GM19238 (cell line): ENCODE data around the gene EDIL3.

Experiments
- DNase-seq: peaks from one replicate; pipeline ENCODE4 v3.0.0; 2011; ENCODE audit warnings: low spot score; ENCODE audit not compliant: insufficient read length

The EDIL3 gene, protein sequence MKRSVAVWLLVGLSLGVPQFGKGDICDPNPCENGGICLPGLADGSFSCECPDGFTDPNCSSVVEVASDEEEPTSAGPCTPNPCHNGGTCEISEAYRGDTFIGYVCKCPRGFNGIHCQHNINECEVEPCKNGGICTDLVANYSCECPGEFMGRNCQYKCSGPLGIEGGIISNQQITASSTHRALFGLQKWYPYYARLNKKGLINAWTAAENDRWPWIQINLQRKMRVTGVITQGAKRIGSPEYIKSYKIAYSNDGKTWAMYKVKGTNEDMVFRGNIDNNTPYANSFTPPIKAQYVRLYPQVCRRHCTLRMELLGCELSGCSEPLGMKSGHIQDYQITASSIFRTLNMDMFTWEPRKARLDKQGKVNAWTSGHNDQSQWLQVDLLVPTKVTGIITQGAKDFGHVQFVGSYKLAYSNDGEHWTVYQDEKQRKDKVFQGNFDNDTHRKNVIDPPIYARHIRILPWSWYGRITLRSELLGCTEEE

DNA sequence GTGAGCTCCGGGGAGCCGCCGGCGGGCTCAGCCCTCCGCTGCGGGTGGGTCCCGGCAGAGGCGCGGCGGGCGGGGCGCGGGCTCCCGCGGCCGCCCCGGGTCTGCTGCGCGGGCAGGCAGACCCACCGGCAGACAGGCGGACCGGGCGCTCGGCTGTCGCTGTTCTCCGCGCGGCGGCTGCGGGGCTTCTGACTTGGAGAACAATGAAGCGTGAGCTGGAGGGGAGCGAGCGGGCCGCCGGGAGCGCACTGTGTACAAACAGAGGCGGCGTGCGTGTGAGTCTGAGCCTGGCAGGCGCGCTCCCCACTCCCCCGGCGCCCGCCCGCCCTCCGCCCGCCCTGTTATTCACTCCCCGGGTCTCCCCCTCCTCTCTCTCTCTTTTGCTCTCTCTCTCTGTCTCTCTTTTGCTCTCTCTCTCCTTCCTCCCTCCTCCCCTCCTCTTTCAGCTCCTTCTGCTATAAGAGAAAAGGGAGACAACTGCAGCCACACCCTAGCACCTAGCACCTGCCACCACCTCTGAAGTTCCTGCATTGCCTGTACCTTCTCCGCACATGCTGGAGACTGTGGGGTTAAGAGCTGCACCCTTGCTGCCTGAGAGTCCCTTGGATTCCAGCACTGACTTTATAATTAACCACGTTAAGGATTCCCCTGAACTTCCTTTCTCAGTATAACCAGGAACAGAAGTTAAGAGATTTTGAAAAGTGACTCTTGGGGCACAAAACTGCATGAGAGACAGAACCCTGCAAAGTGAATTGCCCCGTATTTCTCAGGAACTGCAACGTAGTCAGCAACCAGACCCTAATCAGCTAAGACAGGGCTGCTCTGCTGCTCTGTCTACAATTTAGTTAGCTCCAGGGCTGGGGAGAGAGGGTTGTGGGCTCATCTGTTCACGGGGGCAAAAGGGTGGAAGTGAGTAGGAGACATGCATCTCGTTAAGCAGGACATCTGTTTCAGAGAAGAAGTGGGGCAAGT is at the start of gene EDIL3:
TSS of gene EDIL3 (minus strand) at position 277 of the 972 bp plus-strand sequence. CDS start 506 bp downstream, outside the sequence.
- DNase-seq, result no peak

GRCh38 chr5:84433461-84433860 is 48.8 kb upstream of the EDIL3 start:
- DNase-seq, result no peak

DNA sequence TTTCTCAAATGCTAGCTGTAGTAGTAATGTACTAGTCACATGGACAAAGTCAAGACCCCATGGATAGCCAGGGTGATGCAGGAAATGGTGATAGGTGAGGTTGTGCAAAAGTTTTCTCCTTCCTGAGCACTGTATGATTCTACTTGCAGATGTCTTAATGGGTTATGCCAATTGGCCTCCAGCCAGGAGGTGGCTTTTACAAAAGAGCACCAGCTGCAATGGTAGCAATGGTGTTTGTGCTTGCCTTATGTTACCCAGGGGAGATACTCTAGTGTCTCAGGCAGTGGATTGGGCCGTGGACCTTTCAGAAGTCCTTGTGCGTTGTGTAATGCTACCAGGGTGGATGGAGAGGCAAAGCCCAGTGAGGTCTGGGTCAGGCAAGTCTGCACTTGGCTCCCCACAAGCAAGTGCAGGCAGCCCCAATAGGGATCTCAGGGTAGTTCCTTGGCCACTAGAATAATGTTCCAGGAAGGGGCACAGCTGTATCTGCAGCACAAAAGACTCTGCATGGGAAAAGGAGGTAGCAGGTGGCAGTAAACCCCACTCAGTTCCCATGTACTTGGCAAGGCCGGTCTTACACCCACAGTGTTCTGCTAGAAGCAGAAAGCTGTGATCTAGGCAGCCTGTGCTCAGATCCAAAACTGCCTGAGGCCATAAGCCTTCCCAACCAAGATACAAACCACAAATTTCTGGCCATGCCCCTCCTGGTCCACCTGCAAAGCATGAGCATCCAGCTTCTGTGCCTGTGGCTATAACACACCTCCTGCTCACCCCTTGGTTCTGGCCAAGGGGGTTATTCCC is 46.4 kb upstream of the EDIL3 start:
- DNase-seq, result no peak

- no peak for DNase-seq
These were observed 45.4 kb upstream of the EDIL3 start for GRCh38 chr5:84430079-84430478.

GRCh38 chr5:84425365-84425881 is 40.7 kb upstream of the EDIL3 start:
- no peak for DNase-seq

GRCh38 chr5:84419742-84420141 is 35.1 kb upstream of the EDIL3 start:
- no peak for DNase-seq

GRCh38 chr5:84411832-84412605 is 27.3 kb upstream of the EDIL3 start:
- DNase-seq, result no peak

GRCh38 chr5:84406111-84406510 is 21.4 kb upstream of the EDIL3 start:
- DNase-seq, result no peak

DNA sequence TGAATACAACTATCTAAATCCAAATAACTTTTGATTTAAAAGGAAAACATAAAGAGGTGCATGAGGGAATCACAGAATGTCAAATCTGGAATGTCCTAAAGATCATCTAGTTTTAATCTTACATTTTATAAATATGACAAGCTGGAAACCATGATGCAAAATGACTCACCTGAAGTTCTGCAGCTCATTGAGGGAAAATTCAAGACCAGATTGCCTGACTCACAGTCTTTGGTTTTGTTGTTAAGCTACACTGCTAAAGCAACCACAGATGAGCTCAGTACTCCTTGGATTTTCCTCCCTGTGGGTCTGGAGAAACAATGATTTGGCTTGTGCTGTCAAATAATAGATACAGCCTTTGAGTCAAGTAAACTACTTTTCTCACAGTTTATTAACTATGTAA is 19.1 kb upstream of the EDIL3 start:
- DNase-seq, result no peak

- no peak for DNase-seq
These were observed 12.7 kb upstream of the EDIL3 start for GRCh38 chr5:84397385-84397784.

DNA sequence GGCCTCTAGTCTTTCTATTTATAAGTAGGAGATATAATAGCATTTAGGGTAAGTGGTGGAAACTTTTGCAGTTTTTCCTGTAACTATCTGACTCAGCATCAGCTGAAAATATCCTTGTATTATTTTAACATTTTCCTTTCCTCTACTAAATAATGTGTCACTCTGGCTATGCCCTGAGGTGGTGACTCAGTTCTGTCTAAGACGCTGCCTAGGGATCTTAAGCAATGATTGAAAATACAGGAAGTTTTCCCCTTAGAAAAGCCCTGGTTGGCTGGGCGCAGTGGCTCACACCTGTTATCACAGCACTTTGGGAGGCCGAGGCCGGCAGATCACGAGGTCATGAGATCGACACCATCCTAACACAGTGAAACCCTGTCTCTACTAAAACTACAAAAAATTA is 9.3 kb upstream of the EDIL3 start:
- no peak for DNase-seq

DNA sequence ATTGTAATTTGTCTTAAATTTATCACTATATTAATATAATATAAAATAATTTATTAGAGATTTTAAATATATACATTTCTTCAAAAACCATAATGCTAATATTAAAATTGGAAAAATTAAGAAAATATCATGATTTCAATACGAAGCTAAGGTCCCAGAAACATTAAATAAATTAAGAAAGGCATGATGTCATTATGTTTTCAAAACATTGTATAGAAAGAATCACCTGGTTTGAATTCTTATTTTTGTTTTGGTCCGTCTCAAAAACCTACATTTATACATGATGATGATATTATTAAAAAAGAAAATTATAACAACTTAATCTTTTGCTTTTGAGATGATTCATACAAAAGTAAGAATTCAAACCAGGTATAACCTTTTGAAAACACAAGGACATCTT is 8.2 kb upstream of the EDIL3 start:
- DNase-seq, result no peak

DNA sequence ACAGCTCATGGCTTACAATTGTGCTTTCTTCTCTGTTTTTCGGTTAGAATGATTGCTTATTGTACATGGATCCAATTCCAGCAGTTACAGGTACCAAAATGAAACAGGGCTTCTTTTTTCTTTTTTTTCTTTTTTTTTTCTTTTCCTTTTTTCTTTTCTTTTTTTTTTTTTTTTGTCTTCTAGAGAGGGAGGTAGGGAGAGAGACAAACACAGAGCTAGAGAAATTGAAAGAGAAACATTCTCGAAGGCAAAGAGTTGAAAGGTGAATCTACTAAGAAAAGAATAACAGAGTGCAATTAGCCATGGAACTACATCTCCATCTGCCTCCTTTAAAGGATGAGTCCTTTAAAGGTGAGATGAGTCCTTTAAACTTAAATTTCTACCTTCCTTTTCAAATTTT is 1.0 kb upstream of the EDIL3 start:
- DNase-seq, result no peak

DNA sequence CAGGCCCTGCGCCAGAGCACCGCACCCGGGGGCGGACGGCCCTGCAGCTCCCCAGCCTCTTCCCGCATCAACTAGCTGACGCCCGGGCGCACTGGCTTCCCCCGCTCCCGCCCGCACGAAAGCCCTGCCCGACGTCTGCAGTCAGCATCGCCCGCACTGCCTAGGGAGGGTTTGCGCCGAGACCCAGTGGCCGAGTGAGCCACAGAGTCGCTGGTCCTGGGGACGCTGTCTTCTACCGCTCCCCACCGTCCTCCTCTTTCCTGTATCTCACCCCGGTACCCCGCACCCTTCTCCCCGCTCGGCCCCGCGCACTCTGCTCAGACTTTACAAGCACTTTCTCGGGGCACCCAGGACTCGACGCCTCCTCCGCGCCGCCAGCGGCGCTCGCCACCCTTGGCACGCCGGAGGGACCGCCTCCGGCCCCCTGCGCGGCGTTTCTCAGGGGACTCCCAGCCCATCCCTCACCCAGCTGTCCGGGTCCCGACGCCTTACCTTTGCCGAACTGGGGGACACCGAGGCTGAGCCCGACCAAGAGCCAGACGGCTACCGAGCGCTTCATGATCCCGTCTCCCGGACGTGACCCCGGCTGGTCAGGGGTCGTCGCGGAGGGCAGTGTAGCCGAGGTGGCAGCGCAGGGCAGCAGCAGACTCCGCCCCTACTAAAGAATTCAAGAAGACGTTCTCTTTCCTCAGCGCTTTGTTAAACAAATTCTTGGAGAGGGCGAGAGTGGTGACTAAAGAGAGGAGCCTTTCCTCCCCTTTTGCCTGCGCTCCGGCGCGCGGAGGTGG is 670 bp downstream of the EDIL3 start:
- no peak for DNase-seq

GRCh38 chr5:84383296-84383815 is 1.3 kb downstream of the EDIL3 start:
- DNase-seq, result no peak

DNA sequence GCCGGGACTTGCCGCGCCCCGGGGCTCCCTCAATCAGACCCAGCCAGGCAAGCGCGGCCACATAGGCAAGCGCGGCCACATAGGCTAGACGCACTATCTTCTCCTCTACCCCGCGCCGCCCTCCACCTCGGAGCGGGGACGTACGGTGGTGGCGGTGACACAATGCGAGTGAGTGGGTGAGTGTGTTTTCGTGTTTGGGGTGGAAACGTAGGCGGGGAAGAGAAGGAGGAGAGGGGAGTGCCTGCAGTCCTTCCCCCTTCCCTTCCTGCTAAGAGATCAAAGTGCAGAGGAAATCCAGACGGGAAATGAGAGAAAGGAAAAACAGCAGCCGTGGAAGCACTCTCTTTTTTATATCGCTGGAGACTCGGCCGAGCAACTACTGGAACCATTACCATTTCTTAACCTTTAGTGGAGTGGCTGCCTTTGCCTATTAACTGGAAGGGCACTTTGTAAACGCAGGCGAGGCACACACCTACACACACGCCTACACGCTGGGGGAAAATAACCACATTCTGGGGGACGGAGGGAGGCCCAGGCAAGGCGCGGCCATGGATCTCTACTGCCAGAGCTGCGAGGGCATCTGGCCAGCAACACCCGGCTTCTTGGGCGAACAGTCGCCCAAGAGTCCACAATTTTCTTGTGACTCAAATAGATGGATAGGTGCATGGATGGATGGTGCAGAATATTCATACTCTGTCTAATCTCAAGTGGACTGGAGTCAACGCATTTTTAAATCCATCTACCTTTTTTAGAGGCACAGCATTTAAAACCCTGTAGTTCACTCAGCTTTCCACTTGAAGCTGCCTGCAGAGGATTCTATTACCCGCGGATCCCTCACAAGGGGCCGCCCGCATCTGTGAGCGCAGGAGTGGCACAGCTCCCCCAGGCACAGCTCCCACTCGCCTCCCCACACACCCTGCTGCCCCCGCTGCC is 2.1 kb downstream of the EDIL3 start:
- no peak for DNase-seq

DNA sequence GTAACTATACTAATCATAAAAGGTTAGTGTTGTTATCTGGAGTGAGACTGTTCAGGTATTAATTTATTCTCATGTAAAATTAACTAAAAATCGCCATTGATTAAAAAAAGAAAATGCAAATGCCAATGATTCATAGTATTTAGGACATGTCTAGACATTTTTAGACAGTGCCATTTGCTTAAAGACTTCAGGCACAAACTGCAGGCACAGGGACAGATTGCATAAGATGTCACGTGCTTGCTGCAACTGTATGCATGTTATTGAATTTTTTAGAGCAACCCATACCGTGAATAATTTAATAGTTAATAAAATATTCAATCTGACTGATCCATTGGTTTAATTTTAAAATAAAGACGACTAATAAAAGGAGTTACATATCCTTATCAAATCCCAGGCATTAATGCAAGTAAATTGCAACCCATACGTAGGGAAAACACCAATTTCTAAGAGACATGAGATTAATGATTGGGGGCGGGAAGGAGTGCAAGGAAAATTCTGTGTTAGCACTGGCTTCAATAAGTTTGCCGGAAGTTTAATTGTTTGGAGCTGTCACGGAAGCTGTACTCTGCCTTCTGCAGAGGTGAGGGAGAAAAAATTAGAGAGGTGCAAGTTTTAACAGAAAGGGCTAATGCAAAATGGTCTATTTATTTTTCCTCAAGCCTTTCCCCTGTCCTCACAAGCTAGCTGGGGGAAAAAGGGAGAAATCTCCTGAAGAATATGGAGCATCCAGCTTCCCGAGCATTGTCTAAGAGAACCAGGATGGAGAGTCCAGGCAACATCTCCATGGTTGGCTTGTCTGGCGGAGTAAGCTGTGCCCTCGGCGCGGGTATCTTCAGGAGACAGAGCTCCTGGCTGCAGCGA is 2.9 kb downstream of the EDIL3 start:
- DNase-seq, result no peak
